SIG-M5 treated with dmso at 0.1 percent for 504 hours (cell line): Measurements from ENCODE around the gene ACTA2.
A peak's percentile ranks its signal among the peaks of the same experiment; 100 is the strongest.

ENCODE experiments used
- DNase-seq: peaks from one replicate; lab custom pipeline; 2025; ENCODE audit not compliant: unreplicated experiment; lab: John Stamatoyannopoulos, UW

The ACTA2 gene

DNA sequence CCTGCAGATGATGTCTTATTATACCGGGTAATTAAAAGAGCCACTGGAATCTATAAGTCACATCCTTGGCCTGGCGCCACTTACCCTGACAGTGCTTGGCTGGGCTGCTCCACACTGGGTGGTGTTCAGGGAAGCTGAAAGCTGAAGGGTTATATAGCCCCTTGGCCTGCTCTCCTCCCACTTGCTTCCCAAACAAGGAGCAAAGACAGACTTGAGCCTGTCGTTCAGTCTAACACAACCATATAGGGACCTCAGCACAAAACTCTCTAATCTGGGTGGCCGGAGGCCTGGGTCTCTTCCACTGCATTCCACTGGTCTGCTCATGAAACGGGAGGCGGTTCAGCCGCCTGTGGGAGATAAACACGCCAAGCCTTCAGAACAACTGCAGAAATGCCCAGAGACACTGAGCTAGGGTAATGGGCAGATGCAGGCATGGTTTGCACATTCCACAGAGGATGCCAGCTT, at the start of gene ACTA2:
Gene ACTA2, minus strand, starts transcription at position 127 of the 465 bp plus-strand sequence. CDS start 3,843 bp downstream, outside the sequence.
- DNase-seq, result no peak

DNA sequence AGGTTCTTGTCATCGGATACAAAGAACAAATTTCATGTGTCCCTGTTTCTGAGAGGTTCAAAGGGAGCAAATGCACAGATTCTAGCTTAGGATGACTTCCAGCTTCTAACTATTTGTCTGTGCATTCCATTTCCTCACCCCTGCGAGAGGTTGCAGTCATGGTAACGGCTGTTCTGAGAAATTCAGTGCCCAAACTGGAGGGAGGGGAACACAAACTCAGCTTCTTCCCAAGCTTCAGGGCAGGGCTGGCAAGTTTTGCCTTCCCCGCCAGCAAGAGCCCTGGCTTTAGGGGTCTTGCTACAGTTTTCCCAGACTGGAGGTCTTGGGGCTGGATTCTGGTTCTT, 49.1 kb upstream of the ACTA2 start:
- DNase-seq, result no peak

DNA sequence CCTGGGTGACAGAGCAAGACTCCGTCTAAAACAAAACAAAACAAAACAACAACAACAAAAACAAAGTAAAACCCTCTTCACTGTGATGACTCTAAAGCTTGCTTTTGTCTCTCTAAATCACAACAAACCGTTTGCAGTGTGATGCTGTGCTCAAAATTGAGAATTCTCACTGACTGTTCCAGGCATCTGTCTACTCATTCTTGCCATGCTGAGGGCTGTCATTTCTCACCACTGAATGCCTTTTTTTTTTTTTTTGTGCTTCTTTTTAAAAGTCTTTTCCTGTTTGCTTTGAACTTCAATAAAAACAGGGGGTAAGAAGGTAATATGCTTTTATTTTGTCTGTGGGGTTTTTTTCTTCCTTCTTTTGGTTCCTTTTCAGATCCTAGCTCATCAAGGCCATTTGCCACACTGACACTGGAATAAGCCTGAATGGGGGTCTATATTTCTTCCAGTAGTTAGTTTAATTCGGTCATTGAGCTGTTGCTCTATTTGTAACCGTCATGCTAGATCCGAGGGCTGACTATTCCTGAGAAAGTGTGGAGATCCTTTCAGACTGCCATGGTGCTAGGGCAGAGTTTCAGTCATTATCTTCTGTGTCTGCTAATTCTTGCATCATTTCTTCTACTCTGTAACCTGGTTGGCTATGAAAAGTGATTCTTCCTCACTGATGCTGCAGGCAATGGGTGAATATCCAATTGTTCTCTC, 48.6 kb upstream of the ACTA2 start:
- no peak for DNase-seq

DNA sequence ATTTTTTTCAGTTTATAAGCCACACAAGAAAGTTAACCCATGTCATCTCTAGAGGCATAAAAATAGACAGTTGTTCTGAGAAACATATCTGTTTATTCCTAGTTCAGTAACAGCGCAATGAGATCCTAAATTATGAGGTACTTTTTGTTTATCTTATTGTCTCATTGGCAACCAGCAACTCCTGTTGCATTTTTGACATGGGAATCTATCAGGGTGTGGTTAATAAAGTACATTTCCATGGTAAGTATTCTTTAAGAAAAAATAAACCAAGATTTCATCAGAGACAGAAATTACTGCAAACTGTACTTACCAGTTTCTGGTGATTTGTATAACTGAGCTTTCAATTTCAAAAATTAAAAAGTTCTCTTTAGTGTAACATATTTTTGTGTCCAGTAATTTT, 47.1 kb upstream of the ACTA2 start:
- no peak for DNase-seq

DNA sequence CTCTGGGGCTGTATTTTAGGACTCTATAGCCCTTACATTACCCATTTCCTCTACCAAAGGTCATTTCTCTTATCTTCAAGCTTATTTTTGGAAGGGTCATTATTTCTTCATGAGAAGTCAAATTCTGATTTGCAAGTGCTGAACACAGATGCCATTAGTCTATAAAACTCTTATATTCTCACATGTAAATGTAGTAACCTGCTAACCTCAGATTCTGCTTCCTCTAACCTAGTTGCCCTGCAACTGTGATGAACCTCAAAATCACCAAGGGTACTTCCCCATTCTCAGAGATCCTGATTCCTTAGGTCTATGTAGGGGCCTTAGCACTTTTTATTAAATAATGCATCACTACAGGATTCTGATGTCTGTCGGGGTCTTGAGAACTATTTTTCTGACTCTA, 44.4 kb upstream of the ACTA2 start:
- DNase-seq, result peak; percentile 66

DNA sequence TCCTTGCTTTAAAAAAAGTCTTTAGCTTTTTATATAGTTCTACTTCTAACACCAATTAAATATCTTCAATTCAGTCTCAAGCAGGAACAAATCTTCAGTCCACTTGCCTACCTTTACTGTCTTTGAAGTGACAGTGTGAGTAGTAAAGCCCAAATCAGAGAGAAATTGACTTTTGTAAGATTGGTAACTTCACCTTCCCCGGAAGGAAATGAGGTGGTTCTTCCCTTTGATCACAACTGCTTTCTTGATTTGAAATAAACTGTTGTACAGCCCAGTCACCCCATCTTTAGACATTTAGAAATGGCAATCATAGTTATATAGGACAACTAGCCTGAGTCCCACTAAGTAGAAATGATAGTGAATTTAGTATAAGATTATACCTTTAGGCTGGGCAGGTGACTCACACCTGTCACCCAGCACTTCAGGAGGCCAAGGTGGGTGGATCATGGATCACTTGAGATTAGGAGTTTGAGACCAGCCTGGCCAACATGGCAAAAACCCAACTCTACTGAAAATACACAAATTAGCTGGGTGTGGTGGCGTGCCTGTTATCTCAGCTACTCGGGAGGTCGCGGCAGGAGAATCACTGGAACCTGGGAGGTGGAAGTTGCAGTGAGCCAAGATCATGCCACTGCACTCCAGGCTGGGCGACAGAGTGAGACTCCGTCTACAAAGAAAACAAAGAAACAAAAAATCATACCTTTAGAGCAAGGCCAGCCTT, 42.7 kb upstream of the ACTA2 start:
- DNase-seq, result no peak

DNA sequence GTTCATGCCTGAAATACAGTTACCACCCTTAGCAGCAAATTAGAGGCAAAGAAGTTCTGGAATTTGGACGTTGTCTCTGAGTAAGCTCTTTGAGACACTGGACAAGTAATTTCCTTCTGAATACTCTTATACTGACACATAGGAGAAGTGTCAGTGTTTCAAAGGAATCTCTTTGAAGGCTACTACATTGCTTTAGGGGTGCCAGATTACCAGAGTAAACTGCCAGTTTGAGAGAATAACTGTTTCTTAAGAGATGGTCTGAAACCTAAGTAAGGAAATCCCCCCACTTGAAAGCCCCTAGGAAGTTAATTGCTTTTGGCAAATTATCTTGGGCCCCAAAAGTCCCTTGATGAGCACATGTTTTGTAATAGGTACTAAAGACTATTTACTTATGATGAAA, 41.4 kb upstream of the ACTA2 start:
- no peak for DNase-seq

DNA sequence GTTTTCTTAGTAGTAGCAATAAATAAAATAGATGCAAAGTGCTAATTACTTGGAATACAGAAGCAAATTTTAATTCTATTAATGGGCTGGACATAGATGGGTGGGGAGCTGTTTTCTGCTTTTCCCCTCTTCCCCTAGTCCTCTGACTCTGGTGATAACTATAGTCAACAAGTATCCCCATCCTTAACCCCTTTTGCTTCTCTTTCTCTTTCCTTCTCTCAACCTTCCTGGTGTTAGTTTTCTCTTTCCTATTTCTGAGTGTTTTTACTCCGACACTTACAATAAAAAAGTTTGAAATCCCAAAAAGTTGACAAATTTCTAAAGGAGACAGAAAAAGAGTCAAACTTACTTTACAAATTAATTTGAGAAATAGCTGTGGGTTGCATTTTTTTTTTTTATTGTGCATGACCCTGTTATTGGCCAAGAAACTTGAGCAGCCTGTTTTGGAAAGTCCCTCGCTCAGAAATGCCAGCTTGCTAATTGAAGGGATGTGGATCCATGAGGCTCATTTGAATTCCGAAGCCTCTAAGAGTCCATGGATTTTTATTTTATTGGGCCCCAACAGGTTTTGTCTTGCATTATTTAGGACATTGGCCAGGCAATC, 40.5 kb upstream of the ACTA2 start:
- no peak for DNase-seq

DNA sequence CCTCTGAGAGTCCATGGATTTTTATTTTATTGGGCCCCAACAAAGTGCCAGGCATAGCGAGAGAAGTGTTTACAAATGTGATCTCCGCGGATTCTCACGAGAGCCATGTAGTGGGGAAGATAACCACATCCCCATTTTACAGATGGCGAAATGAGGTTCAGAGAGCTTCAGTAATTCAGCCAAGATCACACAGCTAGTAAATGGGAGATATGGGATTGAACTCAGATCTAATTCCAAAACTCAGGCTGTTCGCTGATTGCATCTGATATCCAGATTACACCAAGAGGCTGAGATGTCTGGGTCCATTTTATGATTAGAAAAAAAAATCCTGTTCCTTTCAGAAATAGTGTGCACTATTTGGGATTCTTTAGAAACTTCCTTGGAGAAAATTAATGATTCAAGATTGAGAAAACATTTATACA, 39.3 kb upstream of the ACTA2 start:
- DNase-seq, result peak; percentile 39

DNA sequence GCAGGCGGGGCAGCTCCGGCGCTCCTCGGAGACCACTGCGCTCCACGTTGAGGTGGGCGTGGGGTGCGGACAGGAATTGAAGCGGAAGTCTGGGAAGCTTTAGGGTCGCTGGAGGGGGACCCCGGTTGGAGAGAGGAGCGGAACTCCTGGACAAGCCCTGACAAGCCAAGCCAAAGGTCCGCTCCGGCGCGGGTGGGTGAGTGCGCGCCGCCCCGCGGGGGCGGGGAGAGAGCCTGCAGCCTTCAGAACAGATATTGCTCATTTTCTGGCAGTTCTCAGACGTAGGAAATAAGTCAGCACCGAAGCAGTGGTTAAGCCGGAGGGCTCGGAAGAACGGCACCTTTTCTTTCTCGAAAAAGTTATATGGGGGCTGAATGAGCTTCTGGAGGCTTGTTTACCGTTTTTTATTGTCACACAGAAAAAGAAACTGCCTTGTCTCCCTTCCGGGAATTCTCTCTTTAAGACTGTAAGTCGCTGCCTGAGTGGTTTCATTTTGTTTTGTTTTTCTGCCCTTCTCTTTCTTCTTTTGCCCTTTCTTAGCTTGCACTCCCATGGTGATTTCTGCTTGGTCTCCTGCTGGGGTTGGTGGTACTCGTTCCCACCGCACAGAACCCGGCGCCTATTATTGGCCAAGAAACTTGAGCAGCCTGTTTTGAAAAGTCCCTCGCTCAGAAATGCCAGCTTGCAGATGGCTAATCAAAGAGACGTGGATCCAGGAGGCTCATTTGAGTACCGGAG, 38.8 kb upstream of the ACTA2 start:
- DNase-seq, result peak; percentile 59

DNA sequence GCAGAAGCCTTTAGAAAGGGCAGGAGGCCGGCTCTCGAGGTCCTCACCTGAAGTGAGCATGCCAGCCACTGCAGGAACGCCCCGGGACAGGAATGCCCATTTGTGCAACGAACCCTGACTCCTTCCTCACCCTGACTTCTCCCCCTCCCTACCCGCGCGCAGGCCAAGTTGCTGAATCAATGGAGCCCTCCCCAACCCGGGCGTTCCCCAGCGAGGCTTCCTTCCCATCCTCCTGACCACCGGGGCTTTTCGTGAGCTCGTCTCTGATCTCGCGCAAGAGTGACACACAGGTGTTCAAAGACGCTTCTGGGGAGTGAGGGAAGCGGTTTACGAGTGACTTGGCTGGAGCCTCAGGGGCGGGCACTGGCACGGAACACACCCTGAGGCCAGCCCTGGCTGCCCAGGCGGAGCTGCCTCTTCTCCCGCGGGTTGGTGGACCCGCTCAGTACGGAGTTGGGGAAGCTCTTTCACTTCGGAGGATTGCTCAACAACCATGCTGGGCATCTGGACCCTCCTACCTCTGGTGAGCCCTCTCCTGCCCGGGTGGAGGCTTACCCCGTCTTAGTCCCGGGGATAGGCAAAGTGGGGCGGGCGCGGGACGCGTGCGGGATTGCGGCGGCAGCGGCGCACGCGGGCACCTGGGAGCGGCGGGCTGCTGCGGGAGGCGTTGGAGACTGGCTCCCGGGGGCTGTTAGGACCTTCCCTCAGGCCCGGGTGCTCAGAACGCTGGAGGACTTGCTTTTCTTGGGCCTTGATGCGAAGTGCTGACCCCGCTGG, 38.0 kb upstream of the ACTA2 start, which contains the start of gene FAS:
Gene FAS, plus strand, starts transcription at position 415 of the 777 bp plus-strand sequence. Its CDS starts 79 bp downstream, at position 494.
- peak; percentile 80 for DNase-seq

DNA sequence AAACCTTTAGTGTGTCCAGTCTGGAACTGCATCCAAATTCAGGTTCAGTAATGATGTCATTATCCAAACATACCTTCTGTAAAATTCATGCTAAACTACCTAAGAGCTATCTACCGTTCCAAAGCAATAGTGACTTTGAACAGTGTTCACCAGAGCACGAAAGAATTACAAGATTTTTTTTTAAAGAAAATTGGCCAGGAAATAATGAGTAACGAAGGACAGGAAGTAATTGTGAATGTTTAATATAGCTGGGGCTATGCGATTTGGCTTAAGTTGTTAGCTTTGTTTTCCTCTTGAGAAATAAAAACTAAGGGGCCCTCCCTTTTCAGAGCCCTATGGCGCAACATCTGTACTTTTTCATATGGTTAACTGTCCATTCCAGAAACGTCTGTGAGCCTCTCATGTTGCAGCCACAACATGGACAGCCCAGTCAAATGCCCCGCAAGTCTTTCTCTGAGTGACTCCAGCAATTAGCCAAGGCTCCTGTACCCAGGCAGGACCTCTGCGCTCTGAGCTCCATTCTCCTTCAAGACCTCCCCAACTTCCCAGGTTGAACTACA, 37.3 kb upstream of the ACTA2 start:
- DNase-seq, result peak; percentile 52

DNA sequence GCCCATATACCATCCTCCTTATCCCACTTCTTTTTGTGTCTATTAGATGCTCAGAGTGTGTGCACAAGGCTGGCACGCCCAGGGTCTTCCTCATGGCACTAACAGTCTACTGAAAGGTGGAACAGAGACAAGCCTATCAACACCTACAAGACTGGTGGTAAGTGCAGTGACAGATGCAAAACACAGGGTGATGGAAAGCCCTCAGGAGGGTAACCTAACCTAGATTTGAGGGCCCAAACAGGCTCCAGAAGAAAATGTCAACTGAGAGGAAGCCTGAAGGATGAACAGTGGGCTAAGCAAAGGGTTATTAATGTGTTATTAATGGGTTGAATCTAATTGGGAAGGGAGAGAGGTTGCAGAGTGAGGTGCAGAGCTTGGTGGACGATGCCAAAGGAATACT, 36.9 kb upstream of the ACTA2 start:
- no peak for DNase-seq

DNA sequence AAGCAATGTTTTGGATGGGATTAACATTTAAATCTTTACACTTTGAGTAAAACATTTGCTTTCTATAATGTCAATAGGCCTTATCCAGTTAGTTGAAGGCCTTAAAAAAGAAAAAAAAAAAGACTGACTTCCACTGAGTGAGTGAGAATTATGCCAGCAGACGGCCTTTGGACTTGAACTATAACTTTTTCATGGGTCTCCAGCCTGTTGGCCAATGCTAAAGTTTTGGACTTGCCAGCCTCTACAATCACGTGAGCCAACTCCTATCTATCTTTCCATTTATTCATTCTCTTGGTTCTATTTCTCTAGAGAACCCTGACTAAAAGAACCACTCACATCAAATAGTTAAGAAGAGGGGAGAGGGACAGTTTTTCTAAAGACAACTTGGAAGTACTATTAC, 35.3 kb upstream of the ACTA2 start:
- DNase-seq, result no peak

DNA sequence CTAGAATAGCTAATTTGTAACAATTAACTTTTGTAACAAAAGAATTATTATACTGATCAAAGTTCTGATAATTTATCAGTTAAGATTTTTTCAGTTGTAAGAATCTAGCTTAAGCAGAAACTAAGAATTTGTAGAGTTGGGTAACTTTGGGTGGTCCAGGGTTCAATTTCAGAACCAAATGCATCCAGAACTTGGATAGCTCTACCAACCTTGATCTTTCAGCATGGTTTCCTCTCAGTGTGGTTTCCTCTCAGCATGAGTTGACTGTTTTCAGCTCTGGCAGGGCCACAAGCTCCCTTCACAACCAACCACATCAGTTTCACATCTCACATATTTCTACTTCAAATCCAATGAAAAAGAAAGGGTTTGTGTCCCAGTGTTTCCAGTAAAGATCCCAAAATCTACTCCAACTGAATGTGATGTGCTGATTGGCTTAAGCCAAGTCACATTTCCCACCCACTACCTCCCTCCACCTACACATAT, 34.7 kb upstream of the ACTA2 start:
- peak; percentile 56 for DNase-seq

DNA sequence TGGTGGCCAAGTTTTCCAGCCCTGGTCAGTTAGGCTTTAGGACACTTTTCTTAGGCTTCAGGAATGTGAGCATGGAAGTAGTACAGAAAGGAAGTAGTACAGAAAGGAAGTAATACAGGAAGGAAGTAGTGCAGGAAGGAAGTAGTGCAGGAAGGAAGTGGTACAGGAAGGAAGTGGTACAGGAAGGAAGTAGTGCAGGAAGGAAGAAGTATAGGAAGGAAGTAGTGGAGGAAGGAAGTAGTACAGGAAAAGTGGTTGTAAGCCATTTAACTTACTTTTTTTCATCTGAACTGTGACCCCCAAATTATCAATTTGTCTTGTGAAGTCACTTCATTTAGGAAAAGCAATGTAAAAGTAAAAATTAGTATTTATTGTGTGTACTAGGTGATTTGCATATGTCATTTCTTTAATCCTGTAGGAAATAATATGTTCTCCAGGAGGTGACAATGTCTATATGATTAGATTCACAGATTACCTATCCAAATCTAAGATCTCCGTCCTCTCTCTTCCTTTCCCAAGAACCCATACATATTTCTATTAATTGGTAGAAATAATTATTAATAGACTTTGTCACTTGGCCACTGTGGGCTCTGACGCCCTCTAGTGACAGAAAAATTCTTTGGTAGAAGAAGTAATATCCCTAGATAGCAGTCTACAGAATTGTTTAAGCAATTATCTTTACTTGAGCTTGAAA, 34.1 kb upstream of the ACTA2 start:
- DNase-seq, result no peak

DNA sequence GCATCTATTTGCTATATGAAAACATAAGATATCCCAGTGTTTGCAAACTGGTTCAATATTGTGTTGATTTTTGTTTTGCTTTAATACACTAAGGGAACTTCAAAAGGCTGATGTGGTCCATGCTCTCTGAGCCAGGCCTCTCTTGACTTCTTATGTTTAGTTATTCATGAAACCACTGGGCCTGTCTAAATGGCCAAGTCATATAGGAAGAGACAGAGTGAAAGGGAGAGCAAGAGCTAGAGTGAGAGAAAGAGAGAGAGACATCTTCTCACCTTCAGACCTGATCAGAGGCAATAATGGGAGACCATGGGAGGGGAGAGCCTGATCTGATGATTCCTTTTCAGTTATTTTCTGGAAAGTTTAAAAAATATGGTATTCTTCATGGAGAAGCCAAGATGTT, 32.0 kb upstream of the ACTA2 start:
- no peak for DNase-seq

DNA sequence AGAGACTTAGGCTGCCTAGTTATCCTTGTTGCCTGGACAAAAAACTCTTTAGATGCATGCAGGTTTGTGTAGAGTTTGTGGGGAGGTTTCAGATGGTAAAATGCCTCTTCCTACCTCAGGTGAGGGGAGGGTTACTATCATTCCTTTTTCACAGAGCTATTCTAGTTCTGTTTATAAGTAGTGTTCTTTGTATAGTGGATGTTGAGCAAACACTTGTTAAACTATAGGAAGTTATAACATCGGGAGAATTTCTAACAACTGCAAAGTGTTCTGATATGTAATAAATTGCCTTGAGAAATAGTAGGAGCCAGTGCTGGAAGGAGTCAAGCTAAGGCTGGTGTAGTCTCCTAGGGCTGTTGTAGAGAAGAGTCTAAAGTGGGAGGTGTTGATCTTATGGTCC, 31.4 kb upstream of the ACTA2 start:
- DNase-seq, result no peak

DNA sequence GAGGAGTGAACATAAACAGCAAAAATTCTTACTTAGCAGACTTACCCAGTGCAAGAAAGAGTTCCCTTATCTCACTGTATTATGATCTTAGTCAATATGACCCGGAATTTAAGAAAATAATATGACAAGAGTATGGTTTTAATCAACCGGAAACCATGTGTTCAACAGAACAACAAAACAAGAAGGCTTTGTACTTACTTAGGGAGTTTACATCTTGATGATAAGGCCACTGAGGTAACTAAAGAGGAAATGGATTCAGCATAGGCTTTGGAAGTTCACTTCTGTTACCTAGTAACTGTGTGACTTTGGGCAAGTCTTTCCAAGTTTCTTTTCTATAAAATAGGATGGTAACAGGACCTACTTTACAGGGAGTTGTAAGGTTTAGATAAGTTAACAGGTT, 30.6 kb upstream of the ACTA2 start:
- DNase-seq, result no peak

DNA sequence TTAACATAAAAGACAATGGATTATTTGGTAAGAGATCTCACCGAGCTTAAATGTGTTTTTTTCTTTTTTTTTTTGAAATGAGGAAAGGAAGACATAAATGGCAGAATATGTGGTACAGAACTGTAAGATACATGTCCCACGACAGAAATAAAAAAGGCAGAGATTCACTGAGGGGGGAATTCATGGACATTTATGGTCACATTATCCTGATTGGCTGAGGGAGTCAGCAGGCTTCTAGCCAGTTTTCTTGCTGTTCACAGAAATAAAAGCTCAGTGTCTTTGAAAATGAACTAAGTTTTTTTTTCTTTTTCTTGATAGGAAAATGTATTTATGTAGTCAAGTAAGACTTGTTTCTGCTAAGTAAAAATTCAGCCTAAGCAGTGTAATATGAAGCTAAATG, 29.8 kb upstream of the ACTA2 start:
- DNase-seq, result no peak
